Measurements from ENCODE around the gene CCDC14.
A peak's percentile ranks its signal among the peaks of the same experiment; 100 is the strongest.
"Not testable (repeated sequence)": the region's sequence is repeated elsewhere in the genome, so short reads cannot be mapped to it uniquely, and the experiment has no call there.

CCDC14 gene

GRCh38 chr3:123899300-123899865, 61.6 kb downstream of the CCDC14 start:
- no peak for DNase-seq

DNA sequence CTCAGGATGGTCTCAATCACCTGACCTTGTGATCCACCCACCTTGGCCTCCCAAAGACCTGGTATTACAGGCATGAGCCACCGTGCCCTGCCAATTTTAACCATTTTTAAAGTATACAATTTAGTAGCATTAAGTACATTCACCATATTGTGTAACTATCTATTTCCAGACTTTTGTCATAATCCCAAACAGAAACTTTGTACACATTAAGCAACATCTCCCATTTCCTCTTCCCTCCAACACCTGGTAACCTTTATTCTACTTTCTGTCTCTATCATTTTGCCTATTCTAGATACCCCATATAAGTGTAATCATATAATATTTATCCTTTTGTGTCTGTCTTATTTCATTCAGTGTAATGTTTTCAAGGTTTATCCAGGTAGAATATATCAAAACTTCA, 68.0 kb downstream of the CCDC14 start:
- DNase-seq, result no peak

DNA sequence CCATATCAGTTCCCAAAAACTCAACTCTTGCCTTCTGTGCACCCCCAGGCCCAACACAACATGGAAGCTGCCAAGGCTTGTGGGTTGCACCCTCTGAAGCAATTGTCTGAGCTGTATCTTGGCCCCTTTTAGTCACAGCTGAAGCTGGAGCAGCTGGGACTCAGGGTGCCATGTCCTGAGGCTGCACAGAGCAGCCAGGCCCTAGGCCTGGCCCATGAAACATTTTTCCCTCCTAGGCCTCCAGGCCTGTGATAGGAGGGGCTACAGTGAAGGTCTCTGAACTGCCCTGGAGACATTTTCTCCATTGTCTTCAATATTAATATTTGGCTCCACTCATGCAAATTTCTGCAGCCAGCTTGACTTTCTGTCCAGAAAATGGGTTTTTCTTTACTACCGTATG, 68.8 kb downstream of the CCDC14 start:
- DNase-seq, result no peak

GRCh38 chr3:123890991-123891390, 70.0 kb downstream of the CCDC14 start:
- not testable (repeated sequence) for DNase-seq

DNA sequence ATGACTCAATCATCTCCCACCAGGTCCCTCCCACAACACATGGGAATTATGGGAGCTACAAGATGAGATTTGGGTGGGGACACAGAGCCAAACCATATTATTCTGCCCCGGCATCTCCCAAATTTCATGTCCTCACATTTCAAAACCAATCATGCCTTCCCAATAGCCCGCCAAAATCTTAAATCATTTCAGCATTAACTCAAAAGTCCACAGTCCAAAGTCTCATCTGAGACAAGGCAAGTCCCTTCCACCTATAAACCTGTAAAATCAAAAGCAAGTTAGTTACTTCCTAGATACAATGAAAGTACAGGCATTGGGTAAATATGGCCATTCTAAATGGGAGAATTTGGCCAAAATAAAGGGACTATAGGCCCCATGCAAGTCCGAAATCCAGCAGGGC, 70.9 kb downstream of the CCDC14 start:
- not testable (repeated sequence) for DNase-seq

- no peak for DNase-seq
Measured at GRCh38 chr3:123884993-123885392, 76.0 kb downstream of the CCDC14 start.

- DNase-seq, result peak; percentile 66
Measured at GRCh38 chr3:123884203-123884831, 76.7 kb downstream of the CCDC14 start, which contains the start of gene MYLK. MYLK (minus strand) TSS chr3:123884332; CDS start chr3:123793841, 90,491 bp downstream.

DNA sequence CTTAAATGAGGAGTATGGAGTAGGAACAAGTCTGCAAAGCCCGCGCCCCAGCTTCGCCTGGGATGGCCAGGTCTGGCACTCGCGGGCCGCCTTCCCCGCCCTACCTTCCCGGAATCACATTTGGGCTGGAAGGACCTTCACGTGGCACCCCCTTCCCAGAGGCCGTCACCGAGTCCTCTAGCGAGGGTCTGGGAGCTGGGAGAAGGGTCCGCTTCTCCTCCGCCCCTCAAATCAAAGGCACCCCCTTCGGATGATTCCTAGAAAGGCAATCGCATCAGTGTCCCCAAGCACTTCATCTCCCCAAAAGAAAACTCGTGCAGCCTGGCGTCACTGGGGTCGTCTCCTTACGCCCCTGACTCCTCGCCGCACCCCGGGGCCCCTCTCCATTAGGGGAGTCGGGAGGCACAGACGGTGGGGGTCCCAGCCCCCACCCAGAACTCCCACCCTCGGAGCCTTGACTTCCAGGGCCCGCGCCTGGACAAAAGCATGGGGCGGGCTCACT, 77.3 kb downstream of the CCDC14 start:
- DNase-seq, result no peak

DNA sequence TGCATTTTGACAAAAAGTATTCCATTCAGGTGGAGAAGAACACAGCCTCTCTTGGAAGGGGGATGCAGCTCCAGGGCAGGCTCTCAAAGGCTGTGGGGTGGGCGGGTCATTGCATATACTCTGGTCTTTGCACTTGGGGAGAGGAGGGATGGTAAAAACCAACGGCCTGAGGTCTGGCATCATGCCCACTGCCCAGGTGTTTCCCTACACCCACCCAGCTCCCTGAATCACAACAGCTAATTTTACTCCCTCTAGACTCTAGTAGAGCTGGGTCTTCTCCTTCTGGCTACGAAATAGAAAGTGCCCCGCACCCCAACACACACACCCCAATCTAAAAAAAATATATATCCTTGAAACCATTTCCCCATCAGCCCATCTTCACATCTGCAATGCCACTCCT, 77.9 kb downstream of the CCDC14 start:
- DNase-seq, result no peak

DNA sequence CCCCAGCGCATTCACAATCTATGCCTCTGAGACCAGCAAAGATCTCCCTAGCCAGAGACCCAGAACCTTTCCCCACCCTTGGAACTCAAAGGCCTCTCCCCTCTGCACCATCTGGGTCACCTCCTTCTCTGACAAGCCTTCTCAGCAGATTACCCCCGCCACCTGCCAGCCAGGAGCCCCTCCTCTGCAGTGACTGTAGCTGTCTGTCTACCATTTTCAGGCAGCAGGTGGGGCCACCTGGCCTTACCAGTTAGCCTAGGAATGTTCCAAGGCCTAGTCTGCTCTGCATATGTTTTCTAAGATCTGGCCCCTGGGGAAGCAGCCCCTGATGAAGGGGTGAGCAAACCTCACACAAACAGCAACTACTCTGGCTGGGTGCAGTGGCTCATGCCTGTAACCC, 79.3 kb downstream of the CCDC14 start:
- no peak for DNase-seq

DNA sequence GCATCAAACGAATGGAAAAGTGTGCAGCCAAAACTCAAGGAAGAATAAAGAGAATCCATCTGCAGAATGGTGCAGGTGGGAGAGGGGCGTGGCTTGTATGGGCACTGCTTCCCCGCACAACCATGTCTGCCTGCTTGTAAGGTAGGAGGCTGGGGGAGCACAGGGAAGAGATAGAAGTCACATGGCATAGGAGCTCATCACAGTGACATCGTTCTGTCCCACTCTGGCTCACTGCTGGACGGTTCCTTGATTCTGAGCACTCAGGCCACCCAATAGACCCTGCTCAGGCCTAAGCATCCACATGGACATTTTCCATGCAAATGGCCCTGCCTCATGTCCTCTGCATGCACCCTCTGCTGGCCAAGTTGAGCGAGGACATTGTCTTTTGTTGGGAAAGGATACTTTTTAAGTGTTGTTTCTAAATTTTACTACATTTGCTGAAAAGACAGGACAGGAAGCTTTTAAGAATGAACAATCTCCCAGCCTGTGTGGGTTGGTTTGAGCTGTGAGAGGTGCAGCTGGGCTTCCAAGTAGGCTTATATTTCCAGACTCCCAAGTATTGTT, 79.9 kb downstream of the CCDC14 start:
- DNase-seq, result peak; percentile 32

GRCh38 chr3:123878807-123879206, 82.2 kb downstream of the CCDC14 start:
- DNase-seq, result no peak

DNA sequence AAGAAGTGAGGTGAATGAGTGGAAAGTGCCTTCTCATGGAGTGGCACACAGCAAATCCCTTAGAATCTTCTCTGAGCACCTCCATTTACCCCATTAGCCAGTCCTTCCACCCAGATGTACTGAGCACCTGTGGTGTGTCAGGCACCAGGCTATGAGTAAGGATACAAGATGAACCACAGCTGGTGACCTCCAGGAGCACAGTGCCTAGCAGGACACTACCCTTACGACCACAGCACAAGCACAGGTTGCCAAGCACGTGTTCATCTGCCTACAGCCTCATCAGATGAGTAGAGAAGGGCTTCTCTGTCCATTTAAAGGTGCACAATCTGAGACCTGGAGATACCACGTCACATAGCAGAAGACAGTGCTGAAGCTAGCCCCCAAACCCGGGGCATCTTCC, 83.1 kb downstream of the CCDC14 start:
- DNase-seq, result no peak

DNA sequence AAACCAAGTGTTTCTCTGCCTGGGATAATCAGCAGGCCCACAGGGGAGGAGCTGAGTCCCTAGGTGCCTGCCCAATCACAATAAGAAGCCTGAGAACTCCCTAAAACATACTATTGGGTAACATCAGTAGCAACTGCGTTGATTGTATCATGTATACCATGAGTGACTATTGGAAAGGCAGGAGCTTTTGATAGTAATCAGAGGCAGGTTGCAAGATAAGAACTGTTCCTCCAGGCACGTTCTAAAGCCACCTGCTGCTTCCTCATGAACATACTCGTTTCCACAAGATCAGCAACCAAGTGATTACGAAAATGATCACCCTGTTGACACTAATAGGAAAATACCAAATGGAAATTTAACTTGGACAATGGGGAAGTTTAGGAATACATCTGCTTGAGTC, 83.6 kb downstream of the CCDC14 start:
- no peak for DNase-seq

DNA sequence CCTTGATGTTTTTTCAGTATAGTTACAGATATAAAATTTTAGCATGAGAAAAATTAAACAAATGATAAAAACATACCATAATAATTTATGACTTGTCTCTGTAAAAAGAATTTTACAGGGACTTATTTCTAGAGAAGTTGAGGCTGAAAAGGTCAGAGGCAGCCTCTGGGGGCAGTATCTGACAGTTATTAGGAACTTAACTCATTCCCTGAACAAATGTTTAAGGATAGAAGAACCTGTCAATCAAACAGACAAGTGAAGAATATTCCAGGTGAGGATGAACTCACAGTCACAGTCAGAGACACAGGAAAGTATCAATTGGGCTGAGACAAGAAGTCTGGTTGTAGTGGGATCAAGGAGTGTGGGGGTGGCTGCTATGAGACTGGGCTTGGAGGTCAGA, 84.2 kb downstream of the CCDC14 start:
- peak; percentile 23 for DNase-seq

- no peak for DNase-seq
Measured at GRCh38 chr3:123872621-123873020, 88.4 kb downstream of the CCDC14 start.

GRCh38 chr3:123871946-123872345, 89.1 kb downstream of the CCDC14 start:
- no peak for DNase-seq

DNA sequence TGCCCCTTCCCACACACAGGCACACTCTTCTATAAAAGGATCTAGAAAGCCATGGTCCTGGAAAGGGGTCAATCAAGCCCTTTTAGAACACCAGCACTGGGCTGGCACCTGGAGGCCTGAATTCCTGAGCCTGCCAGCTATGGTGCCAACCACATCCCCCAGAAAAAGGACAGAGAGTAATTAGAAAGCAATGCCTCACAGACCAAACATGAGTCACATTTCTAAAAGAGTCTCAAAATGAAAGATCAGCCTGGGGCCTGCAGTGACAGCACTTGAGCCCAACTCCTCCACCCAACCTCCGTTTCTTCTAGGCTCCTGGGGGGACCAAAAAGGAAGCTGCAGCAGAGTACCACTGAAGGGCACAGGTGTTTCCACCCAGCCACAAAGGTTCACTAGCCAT, 91.0 kb downstream of the CCDC14 start:
- DNase-seq, result no peak

GRCh38 chr3:123869165-123869564, 91.9 kb downstream of the CCDC14 start:
- no peak for DNase-seq

- no peak for DNase-seq
Measured at GRCh38 chr3:123864706-123865105, 96.3 kb downstream of the CCDC14 start.

Data from hematopoietic multipotent progenitor cell treated with erythropoietin and hydrocortisone succinate and interleukin-3 and kit ligand, for 6 days (in vitro differentiated cells).